ENCODE data around the gene NDST1. TPM values are rescaled to one million over a fixed set of nuclear protein-coding genes. Genes with fewer than 3 reads are reported as not detected.

NDST1 gene
- total RNA-seq, 6 experiments from 2014 or later, result 126 to 199 (median 147) TPM

- Mint-ChIP-seq H3K27me3 (ENCODE audit: insufficient read depth) (peaks cover 16% of the 10 kb centered on the region), H3K4me1 (ENCODE audit: low read depth) (peaks cover 84% of the 10 kb centered on the region), H3K9me3 (no peaks in the 10 kb centered on the region), H3K27ac (peak overlapping the region; percentile 92), H3K36me3 (ENCODE audit: low read depth) (peaks cover 29% of the 10 kb centered on the region), H3K4me3 (peak overlapping the region; percentile 88)
- TF ChIP-seq CTCF (IDR thresholded peaks at IDR 0.05), result no peak
- DNase-seq, result no peak
Observed at GRCh38 chr5:150491876-150492275, 16.1 kb upstream of the NDST1 start.

- DNase-seq, result peak; percentile 85
- H3K4me1 Mint-ChIP-seq (ENCODE audit: low read depth), result peaks cover 84% of the 10 kb centered on the region
Observed at GRCh38 chr5:150492621-150493020, 15.3 kb upstream of the NDST1 start.

GRCh38 chr5:150496098-150496497 lies 11.8 kb upstream of the NDST1 start:
- TF ChIP-seq CTCF (IDR thresholded peaks at IDR 0.05), result no peak
- Mint-ChIP-seq H3K4me3 (no peak overlapping the region), H3K36me3 (ENCODE audit: low read depth) (peaks cover 20% of the 10 kb centered on the region), H3K4me1 (ENCODE audit: low read depth) (peaks cover 84% of the 10 kb centered on the region), H3K9me3 (no peaks in the 10 kb centered on the region), H3K27me3 (ENCODE audit: insufficient read depth) (peaks cover 12% of the 10 kb centered on the region), H3K27ac (peak overlapping the region; percentile 64)
- DNase-seq, result no peak

More at GRCh38 chr5:150492621-150493020, 15.3 kb upstream of the NDST1 start:
- H3K9me3 Mint-ChIP-seq, result no peaks in the 10 kb centered on the region
- H3K4me3 Mint-ChIP-seq, result peak overlapping the region; percentile 88
- peaks cover 16% of the 10 kb centered on the region for H3K27me3 Mint-ChIP-seq (ENCODE audit: insufficient read depth)
- H3K27ac Mint-ChIP-seq, result peak overlapping the region; percentile 92
- no peak for TF ChIP-seq CTCF (IDR thresholded peaks at IDR 0.05)
- H3K36me3 Mint-ChIP-seq (ENCODE audit: low read depth), result peaks cover 22% of the 10 kb centered on the region

GRCh38 chr5:150496534-150496933 lies 11.4 kb upstream of the NDST1 start:
- Mint-ChIP-seq H3K4me1 (ENCODE audit: low read depth) (peaks cover 84% of the 10 kb centered on the region), H3K4me3 (no peak overlapping the region), H3K27me3 (ENCODE audit: insufficient read depth) (peaks cover 13% of the 10 kb centered on the region), H3K27ac (peak overlapping the region; percentile 64), H3K36me3 (ENCODE audit: low read depth) (peaks cover 17% of the 10 kb centered on the region), H3K9me3 (no peaks in the 10 kb centered on the region)
- DNase-seq, result no peak
- no peak for TF ChIP-seq CTCF (IDR thresholded peaks at IDR 0.05)

- H3K4me3 Mint-ChIP-seq, result peak overlapping the region; percentile 81
Observed at GRCh38 chr5:150497274-150497988, 10.5 kb upstream of the NDST1 start.

More at GRCh38 chr5:150497274-150497988, 10.5 kb upstream of the NDST1 start:
- Mint-ChIP-seq H3K9me3 (no peaks in the 10 kb centered on the region), H3K27ac (peak overlapping the region; percentile 96), H3K27me3 (ENCODE audit: insufficient read depth) (peaks cover 11% of the 10 kb centered on the region), H3K36me3 (ENCODE audit: low read depth) (peaks cover 24% of the 10 kb centered on the region), H3K4me1 (ENCODE audit: low read depth) (peaks cover 84% of the 10 kb centered on the region)
- no peak; the same call in 1 of the 2 replicates for TF ChIP-seq CTCF (IDR thresholded peaks at IDR 0.05)
- DNase-seq, result peak; percentile 89
